Measurements from ENCODE around the gene VTI1A. TPM values are rescaled to one million over a fixed set of nuclear protein-coding genes. Genes with fewer than 3 reads are reported as not detected.

Gene VTI1A
- total RNA-seq, 1 experiment from 2014 or later: 22.0 TPM

GRCh38 chr10:112851181-112851580, 404.2 kb downstream of the VTI1A start:
- no peak overlapping the region for H2AFZ ChIP-seq (ENCODE audit: low read length)
- H4K5ac ChIP-seq (ENCODE audit: insufficient read length, low read depth, low read length): no peak overlapping the region
- peaks cover 3% of the 10 kb centered on the region for H3K27me3 Mint-ChIP-seq (ENCODE audit: low read depth)
- no peak overlapping the region for H3K27ac ChIP-seq (ENCODE audit: insufficient read length, low read depth, low read length)
- no peaks in the 10 kb centered on the region for H3K4me1 ChIP-seq (ENCODE audit: insufficient read depth, low read length)
- H2AK5ac ChIP-seq (ENCODE audit: insufficient read length, low read length): no peak overlapping the region
- H3K18ac ChIP-seq (ENCODE audit: insufficient read length, low read depth, low read length): no peak overlapping the region
- H2BK12ac ChIP-seq (ENCODE audit: insufficient read length, low read depth, low read length): no peak overlapping the region
- H3K56ac ChIP-seq (ENCODE audit: insufficient read length, low read depth, low read length): no peak overlapping the region
- no peaks in the 10 kb centered on the region for H3K27me3 ChIP-seq (ENCODE audit: insufficient read depth, low read length)
- no peak overlapping the region for H3K14ac ChIP-seq (ENCODE audit: insufficient read depth, low read length)
- no peak overlapping the region for H2BK5ac ChIP-seq (ENCODE audit: insufficient read length, low read length)
- peaks cover 9% of the 10 kb centered on the region for H3K9me3 ChIP-seq (ENCODE audit: control insufficient read depth, low read depth, low read length)
- peaks cover 15% of the 10 kb centered on the region in 2 experiments for H3K4me1 Mint-ChIP-seq
- H4K91ac ChIP-seq (ENCODE audit: insufficient read length, low read depth, low read length): no peak overlapping the region
- TF ChIP-seq CTCF (conservative IDR thresholded peaks at IDR 0.05): no peak
- no CpG with 5 or more reads among the region's 4 CpGs for WGBS (ENCODE audit: extremely low coverage, insufficient read length, low lambda C conversion rate)
- no peaks in the 10 kb centered on the region for H4K20me1 ChIP-seq (ENCODE audit: control insufficient read depth, insufficient read depth, insufficient read length)
- H3K9me3 Mint-ChIP-seq: peaks cover 18 to 19% of the 10 kb centered on the region in 2 experiments
- no peak overlapping the region for H3K4ac ChIP-seq (ENCODE audit: low read depth, low read length)
- H2BK120ac ChIP-seq (ENCODE audit: low read depth, low read length, poor library complexity, severe bottlenecking): no peak overlapping the region
- no peaks in the 10 kb centered on the region for H3K79me1 ChIP-seq (ENCODE audit: insufficient read depth, low read depth, low read length, poor library complexity, severe bottlenecking)
- H2BK15ac ChIP-seq (ENCODE audit: low read depth, low read length): no peak overlapping the region
- H2BK20ac ChIP-seq (ENCODE audit: low read depth, low read length, poor library complexity, severe bottlenecking): no peak overlapping the region
- peaks cover 13 to 21% (median 18%) of the 10 kb centered on the region in 3 experiments for H3K36me3 Mint-ChIP-seq (ENCODE audit: insufficient read depth in 1 of 3, low read depth in 3 of 3)
- H3K79me2 ChIP-seq (ENCODE audit: insufficient read depth, low read length): no peaks in the 10 kb centered on the region
- DNase-seq: no peak
- H4K8ac ChIP-seq (replicated peaks; ENCODE audit: insufficient read length, low read depth, low read length): no peak overlapping the region
- H3T11ph ChIP-seq (ENCODE audit: low read length): no peak overlapping the region
- H3K23ac ChIP-seq (ENCODE audit: insufficient read length, low read depth, low read length): no peak overlapping the region
- H3K4me3 Mint-ChIP-seq: no peak overlapping the region
- no peaks in the 10 kb centered on the region for H3K23me2 ChIP-seq (ENCODE audit: insufficient read length, low read depth, low read length, poor library complexity, severe bottlenecking)
- no peak overlapping the region for H3K4me2 ChIP-seq (ENCODE audit: insufficient read depth, insufficient read length, low read length)
- H3K27ac Mint-ChIP-seq: no peak overlapping the region; a peak in 1 of 7 replicates
- no peak overlapping the region for H3K9ac ChIP-seq (ENCODE audit: extremely low read depth, insufficient read length, low read length)

Measured in H9 (cell line).